NCI-H82 treated with DMSO at 0.1 percent for 48 hours (cell line): Measurements from ENCODE around the gene THPO.

Source experiments
- DNase-seq: peaks from one replicate; lab custom pipeline; 2025; ENCODE audit not compliant: unreplicated experiment; lab: John Stamatoyannopoulos, UW

Gene THPO

DNA sequence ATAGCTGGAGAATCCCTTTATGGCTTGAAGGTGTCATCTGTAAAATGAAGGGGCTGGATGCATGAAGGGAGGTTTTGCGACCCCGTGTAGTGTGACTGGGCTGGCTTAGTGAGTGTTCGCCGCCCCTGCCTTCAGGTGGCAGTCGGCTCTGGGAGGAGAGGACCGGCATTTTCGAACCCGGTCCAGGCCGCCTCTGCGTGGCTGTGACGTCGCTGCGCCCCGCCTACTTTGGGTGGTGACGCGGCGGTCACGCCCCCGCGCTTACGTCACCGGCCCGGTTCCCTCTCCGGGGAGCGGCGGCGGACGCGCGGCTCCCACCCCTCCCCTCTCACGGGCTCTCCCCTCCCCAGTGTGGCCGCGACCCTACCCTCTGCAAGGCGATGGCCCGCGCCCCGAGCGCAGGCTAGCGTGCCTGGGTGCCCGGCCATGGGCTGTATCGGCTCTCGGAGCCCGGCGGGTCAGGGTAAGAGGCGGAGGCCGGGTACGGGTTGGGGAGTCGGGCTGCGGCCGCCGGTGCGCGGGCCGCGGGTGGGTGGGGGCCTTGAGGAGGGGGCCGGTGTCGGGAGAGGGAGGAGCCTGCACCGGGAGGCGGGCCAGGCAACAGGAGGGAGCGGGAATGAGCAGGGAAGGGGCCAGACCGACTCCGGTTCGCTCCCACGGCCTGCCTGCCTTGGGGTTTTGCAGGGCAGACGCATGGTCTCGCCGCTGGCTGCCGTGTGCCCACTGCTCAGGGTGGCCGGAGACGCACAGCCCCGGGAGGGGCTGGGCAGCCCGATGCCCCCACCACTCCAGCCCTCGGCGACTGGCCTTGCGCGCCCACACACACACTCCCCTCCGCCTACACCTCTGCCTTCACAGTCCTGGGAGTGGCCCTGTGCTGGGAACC lies 42.1 kb downstream of the THPO start:
- peak; percentile 67 for DNase-seq

DNA sequence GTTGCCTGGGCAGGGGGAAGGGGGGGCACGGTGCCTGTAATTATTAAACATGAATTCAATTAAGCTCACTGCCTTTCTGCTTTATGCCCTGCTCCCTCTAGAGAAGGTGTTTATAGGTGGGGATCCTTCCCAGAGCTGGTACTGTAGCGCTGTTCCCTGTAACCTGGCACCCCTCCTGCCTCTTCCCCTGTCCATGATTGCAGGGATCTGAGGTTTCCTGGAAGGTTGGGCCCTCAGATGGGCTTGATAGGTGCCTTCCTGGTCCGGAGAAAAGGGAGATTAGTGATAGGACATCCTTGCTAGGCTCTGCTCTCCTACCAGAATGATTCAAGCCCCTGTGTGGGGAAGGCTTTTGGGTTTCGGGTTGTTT lies 42.7 kb downstream of the THPO start:
- DNase-seq: no peak

- no peak for DNase-seq
These were observed 43.4 kb downstream of the THPO start for GRCh38 chr3:184334470-184335158.

- DNase-seq: no peak
These were observed 44.3 kb downstream of the THPO start for GRCh38 chr3:184333700-184334099.

DNA sequence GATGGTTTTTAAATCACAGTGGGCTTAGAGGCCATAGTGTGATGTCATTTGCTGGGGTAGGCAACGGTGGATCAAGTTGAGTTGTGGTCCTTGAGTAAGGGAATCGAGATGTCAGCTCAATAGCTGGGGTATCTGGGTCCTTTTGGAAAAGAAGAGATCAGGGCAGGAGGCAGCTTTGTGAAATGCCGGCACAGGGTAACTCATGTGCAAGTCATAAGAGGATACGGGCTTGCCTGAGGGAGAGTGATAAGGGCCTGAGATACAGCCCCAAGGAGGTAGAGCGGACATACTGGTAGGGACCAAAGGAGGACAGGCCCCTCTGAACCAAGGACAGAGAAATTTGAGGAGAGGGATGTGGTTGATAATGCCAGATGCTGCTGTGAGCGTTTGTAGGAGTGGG lies 44.8 kb downstream of the THPO start:
- DNase-seq: no peak

GRCh38 chr3:184332370-184333090 lies 45.5 kb downstream of the THPO start:
- DNase-seq: no peak

GRCh38 chr3:184328516-184328915 lies 49.5 kb downstream of the THPO start:
- no peak for DNase-seq

- DNase-seq: no peak
These were observed 50.8 kb downstream of the THPO start for GRCh38 chr3:184327171-184327570.

GRCh38 chr3:184325715-184326369 lies 52.2 kb downstream of the THPO start:
- DNase-seq: no peak

GRCh38 chr3:184325269-184325668 lies 52.7 kb downstream of the THPO start:
- no peak for DNase-seq

DNA sequence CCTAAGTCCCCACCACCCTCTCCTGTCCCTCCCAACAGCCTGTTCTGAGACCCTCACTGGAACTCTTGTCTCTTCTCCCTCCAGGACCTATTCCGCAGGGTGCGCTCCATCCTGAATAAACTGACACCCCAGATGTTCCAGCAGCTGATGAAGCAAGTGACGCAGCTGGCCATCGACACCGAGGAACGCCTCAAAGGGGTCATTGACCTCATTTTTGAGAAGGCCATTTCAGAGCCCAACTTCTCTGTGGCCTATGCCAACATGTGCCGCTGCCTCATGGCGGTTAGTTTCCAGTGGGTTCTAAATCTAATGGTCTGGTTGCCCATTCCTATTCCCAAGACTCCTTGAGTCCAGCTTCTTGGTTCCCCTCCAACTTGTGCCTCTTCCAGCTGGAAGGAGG lies 54.3 kb downstream of the THPO start:
- no peak for DNase-seq

DNA sequence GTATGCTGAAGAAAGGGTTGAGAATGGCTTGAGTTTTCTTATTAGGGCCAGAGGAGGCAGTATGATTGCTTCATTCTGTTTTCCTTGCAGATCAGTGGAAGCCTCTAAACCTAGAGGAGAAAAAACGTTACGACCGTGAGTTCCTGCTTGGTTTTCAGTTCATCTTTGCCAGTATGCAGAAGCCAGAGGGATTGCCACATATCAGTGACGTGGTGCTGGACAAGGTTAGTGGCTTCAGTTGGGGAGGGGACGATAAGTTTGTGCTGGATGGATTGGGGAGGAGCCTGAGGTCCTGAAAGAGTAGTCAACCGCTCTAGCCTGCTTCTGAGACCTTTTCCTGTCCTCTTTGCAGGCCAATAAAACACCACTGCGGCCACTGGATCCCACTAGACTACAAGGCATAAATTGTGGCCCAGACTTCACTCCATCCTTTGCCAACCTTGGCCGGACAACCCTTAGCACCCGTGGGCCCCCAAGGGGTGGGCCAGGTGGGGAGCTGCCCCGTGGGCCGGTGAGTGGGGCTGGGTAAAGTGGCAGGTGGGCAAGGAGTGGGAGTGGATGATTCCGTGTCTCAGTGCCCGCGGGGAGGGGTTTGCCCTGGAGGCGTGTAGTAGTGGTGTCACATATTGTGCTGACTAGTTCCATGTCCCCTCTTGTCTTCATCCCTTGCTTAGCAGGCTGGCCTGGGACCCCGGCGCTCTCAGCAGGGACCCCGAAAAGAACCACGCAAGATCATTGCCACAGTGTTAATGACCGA lies 55.1 kb downstream of the THPO start:
- no peak for DNase-seq
